HL-60 (cell line): Measurements from ENCODE around the gene MYO16.

ENCODE experiments used
- DNase-seq, 2 experiments: peaks; one replicate each; pipeline ENCODE4 v3.0.0-alpha.2; 2010 to 2020; ENCODE audit warnings: low read depth in 1 of 2, low spot score in 1 of 2
- H3K27ac ChIP-seq: fragments of 250-450 bp; sonication (Bioruptor Pico); replicated peaks from 2 replicates; pipeline ENCODE4 v1.5.1; 2020; ENCODE audit warnings: mild to moderate bottlenecking, moderate library complexity
- H3K27me3 ChIP-seq: fragments of 250-450 bp; sonication (Bioruptor Pico); 2 replicates; pipeline ENCODE4 v1.5.1; 2021; ENCODE audit warnings: mild to moderate bottlenecking, moderate library complexity; ENCODE audit not compliant: insufficient read depth, poor library complexity, severe bottlenecking
- H3K4me3 ChIP-seq: replicated peaks from 2 replicates; pipeline ENCODE4 v1.5.1; 2011; ENCODE audit warnings: mild to moderate bottlenecking, control low read depth, low read length; ENCODE audit not compliant: insufficient read depth
- GABPA ChIP-seq: IDR thresholded peaks from 2 replicates; pipeline ENCODE4 v1.6.1; 2012; ENCODE audit warnings: low read depth
- POLR2AphosphoS5 ChIP-seq: IDR thresholded peaks from 2 replicates; pipeline ENCODE4 v1.6.1; 2012; ENCODE audit warnings: low read depth
- SPI1 ChIP-seq: IDR thresholded peaks from 2 replicates; pipeline ENCODE4 v1.6.1; 2012; ENCODE audit warnings: low read depth, mild to moderate bottlenecking, borderline replicate concordance
- TF ChIP-seq, protein P1 (sequence below): IDR thresholded peaks from one replicate; pipeline ENCODE4 v1.5.1; 2011; ENCODE audit warnings: low read length, control low read depth, inconsistent platforms; ENCODE audit not compliant: insufficient read depth
- TF ChIP-seq, protein P2 (sequence below): IDR thresholded peaks from 2 replicates; pipeline ENCODE4 v1.6.1; 2012; ENCODE audit warnings: low read depth; ENCODE audit not compliant: insufficient replicate concordance

The MYO16 gene

DNA sequence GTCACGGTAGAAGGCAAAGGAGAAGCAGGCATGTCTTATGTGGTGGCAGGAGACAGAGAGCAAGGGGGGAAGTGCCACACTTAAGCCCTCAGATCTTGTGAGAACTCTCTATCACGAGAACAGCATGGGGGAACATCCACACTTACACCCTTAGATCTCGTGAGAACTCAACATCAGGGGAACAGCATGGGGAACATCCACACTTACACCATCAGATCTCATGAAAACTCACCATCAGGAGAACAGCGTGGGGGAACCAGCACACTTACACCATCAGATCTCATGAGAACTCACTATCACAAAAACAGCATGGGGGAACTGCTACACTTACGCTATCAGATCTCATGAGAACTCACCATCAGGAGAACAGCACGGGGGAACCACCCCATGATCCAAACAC, 445.0 kb downstream of the MYO16 start:
- Histone ChIP-seq H3K27ac (no peak overlapping the region), H3K4me3 (no peak overlapping the region), H3K27me3 (no peaks in the 10 kb centered on the region)
- TF ChIP-seq SPI1 (no peak), POLR2AphosphoS5 (no peak), GABPA (no peak)
- TF ChIP-seq, protein P1, sequence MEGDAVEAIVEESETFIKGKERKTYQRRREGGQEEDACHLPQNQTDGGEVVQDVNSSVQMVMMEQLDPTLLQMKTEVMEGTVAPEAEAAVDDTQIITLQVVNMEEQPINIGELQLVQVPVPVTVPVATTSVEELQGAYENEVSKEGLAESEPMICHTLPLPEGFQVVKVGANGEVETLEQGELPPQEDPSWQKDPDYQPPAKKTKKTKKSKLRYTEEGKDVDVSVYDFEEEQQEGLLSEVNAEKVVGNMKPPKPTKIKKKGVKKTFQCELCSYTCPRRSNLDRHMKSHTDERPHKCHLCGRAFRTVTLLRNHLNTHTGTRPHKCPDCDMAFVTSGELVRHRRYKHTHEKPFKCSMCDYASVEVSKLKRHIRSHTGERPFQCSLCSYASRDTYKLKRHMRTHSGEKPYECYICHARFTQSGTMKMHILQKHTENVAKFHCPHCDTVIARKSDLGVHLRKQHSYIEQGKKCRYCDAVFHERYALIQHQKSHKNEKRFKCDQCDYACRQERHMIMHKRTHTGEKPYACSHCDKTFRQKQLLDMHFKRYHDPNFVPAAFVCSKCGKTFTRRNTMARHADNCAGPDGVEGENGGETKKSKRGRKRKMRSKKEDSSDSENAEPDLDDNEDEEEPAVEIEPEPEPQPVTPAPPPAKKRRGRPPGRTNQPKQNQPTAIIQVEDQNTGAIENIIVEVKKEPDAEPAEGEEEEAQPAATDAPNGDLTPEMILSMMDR: no peak
- TF ChIP-seq, protein P2, sequence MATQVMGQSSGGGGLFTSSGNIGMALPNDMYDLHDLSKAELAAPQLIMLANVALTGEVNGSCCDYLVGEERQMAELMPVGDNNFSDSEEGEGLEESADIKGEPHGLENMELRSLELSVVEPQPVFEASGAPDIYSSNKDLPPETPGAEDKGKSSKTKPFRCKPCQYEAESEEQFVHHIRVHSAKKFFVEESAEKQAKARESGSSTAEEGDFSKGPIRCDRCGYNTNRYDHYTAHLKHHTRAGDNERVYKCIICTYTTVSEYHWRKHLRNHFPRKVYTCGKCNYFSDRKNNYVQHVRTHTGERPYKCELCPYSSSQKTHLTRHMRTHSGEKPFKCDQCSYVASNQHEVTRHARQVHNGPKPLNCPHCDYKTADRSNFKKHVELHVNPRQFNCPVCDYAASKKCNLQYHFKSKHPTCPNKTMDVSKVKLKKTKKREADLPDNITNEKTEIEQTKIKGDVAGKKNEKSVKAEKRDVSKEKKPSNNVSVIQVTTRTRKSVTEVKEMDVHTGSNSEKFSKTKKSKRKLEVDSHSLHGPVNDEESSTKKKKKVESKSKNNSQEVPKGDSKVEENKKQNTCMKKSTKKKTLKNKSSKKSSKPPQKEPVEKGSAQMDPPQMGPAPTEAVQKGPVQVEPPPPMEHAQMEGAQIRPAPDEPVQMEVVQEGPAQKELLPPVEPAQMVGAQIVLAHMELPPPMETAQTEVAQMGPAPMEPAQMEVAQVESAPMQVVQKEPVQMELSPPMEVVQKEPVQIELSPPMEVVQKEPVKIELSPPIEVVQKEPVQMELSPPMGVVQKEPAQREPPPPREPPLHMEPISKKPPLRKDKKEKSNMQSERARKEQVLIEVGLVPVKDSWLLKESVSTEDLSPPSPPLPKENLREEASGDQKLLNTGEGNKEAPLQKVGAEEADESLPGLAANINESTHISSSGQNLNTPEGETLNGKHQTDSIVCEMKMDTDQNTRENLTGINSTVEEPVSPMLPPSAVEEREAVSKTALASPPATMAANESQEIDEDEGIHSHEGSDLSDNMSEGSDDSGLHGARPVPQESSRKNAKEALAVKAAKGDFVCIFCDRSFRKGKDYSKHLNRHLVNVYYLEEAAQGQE: no peak
- DNase-seq: no peak

DNA sequence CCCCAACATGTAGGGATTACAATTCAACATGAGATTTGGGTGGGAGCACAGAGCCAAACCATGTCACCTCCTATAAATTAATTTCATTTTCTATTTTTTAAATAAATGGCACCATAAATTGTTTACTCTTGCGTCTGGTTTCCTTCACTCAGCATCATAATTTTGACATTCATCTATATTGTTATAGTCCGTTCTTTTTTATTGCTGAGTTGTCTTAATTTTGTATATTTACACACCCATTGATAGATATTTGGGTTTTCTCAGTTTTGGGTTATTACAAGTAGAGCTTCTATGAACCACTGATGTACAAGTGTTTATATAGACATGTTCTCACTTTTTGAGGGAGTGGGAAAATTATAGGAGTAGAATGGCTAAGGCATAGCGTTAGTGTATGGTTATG, 445.4 kb downstream of the MYO16 start:
- H3K27ac ChIP-seq: no peak overlapping the region
- no peak for DNase-seq
- no peak for TF ChIP-seq POLR2AphosphoS5
- TF ChIP-seq SPI1: no peak
- TF ChIP-seq GABPA: no peak
- TF ChIP-seq, protein P2: no peak
- TF ChIP-seq, protein P1: no peak
- H3K27me3 ChIP-seq: no peaks in the 10 kb centered on the region
- H3K4me3 ChIP-seq: no peak overlapping the region

DNA sequence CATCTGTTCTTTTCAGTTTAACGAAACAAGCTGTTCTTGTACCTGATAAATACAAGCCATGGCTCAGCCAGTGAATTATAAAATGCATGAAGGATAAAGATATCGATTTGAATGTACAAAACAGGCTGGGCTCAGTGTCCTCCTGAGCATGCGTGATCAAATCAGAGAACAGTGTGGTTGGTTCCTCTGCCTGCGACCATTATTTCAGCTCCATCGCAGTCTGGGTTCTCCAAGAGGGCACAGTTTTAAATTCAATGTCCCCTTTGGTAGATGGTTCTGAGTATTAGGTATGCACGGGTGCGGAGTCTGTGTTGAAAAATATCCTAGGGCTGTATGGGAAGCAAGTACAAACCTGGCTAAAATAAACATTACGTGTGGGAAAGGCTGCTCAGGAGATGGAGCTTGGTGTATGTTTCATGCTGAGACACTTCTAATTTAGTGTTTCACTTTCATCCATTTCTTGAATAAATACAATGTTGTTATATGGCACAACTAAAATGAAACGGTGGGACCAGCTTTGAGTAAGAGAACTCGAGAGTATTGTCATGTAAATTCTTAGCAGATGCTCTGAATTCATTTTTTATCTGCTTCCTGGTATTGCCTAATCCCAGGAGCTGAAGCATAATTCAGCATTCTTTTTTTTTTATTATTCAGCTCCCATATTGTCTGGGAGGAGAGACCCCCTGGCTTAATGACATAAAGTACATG, 458.7 kb downstream of the MYO16 start:
- TF ChIP-seq, protein P1: no peak
- TF ChIP-seq GABPA: no peak
- no peak for TF ChIP-seq POLR2AphosphoS5
- TF ChIP-seq SPI1: no peak
- TF ChIP-seq, protein P2: no peak
- no peak for DNase-seq
- no peak overlapping the region for H3K4me3 ChIP-seq
- no peak overlapping the region for H3K27ac ChIP-seq
- no peaks in the 10 kb centered on the region for H3K27me3 ChIP-seq
